Measurements from ENCODE around the gene MTFR2. TPM values are rescaled to one million over a fixed set of nuclear protein-coding genes. Genes with fewer than 3 reads are reported as not detected.

MTFR2 gene
- total RNA-seq, 6 experiments from 2014 or later = 2.6 to 6.8 (median 6.3) TPM

DNA sequence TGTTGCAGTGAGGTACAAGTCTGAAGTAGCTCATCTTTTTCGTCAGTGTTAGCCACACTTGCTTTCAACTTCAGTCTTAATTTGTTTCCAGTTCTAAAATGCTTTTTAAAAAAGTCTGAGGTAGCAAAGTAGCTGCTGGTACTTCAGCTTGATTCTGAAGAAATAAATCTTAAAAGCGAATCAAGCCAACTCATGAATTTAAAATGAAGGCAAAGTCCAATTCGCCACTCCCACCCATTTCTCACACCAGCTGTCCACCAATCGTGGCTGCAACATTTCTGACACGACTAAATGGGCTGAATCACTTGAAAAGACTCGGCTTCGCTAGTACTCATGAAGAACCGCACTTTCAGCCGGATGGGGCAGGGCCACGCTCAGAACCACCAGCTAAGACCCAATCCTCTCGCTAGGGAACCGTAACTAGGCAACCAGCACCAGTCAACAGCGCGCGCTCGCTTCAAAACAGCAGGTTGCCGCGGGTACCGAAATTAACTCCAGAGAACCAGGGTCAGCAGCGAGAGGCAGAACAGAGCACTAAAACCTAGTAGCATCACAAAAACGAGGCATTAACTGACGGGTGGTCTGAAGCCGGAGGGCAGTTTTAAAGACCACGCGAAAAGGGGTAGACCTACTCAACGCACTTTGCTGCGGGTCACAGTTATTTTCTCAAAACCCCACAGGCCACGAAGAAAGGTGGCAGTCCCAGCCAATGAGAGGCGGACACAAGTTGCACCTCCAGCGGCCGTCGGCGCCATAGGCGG is 38.6 kb upstream of the MTFR2 start:
- DNase-seq = peak; percentile 98
- TF ChIP-seq, protein P1, sequence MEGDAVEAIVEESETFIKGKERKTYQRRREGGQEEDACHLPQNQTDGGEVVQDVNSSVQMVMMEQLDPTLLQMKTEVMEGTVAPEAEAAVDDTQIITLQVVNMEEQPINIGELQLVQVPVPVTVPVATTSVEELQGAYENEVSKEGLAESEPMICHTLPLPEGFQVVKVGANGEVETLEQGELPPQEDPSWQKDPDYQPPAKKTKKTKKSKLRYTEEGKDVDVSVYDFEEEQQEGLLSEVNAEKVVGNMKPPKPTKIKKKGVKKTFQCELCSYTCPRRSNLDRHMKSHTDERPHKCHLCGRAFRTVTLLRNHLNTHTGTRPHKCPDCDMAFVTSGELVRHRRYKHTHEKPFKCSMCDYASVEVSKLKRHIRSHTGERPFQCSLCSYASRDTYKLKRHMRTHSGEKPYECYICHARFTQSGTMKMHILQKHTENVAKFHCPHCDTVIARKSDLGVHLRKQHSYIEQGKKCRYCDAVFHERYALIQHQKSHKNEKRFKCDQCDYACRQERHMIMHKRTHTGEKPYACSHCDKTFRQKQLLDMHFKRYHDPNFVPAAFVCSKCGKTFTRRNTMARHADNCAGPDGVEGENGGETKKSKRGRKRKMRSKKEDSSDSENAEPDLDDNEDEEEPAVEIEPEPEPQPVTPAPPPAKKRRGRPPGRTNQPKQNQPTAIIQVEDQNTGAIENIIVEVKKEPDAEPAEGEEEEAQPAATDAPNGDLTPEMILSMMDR (IDR thresholded peaks at IDR 0.05) = no peak; the same call in 1 of the 2 replicates
- H3K36me3 Mint-ChIP-seq (ENCODE audit: low read depth) = peaks cover 19% of the 10 kb centered on the region
- H3K27ac Mint-ChIP-seq = peak overlapping the region; percentile 100
- H3K27me3 Mint-ChIP-seq (ENCODE audit: insufficient read depth) = peaks cover 13% of the 10 kb centered on the region; the same call in 1 of the 2 replicates
- H3K4me1 Mint-ChIP-seq (ENCODE audit: low read depth) = peaks cover 57% of the 10 kb centered on the region
- peak overlapping the region; percentile 96 for H3K4me3 Mint-ChIP-seq
- no peaks in the 10 kb centered on the region for H3K9me3 Mint-ChIP-seq

DNA sequence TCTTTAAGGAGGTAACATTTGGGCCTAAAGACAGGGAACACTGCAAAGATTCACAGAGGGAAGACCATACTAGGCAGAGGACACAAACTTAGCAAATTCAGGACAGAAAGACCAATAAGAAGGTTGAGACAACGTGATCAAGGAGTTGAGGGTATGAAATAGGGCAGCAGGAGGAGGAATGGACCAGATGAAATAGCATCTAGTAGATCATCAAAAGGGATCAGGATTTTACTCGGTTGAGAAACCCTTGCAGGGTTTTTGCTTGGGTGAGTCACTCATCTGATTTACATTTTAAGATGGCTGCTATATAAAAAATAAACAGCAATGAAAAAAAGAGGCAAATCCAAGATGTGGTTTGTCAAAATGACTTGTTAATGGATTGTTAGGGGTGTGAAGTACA is 34.8 kb upstream of the MTFR2 start:
- Mint-ChIP-seq H3K27me3 (ENCODE audit: insufficient read depth) (peaks cover 11% of the 10 kb centered on the region; the same call in 1 of the 2 replicates), H3K9me3 (no peaks in the 10 kb centered on the region), H3K36me3 (ENCODE audit: low read depth) (peaks cover 36% of the 10 kb centered on the region), H3K4me3 (peak overlapping the region; percentile 50), H3K4me1 (ENCODE audit: low read depth) (peaks cover 79% of the 10 kb centered on the region), H3K27ac (peak overlapping the region; percentile 70)
- DNase-seq = peak; percentile 23
- TF ChIP-seq, protein P1 (IDR thresholded peaks at IDR 0.05) = no peak

DNA sequence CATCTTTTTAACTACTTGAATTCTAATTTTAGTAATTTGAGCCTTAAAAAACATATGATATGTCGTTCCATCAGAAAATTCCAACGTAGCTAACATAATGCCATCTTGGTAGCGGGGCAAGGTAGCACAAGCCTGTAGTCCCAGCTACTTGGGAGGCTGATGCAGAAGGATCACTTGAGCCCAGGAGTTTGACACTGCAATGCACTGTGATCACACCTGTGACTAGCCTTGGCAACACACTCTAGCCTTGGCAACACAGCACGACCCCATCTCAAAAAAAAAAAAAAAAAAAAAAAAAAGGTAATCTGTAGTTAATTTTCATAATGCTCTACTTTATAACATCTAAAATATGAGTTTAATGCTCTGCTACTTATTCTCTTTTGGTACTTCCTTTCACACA is 32.8 kb upstream of the MTFR2 start:
- Mint-ChIP-seq H3K4me1 (ENCODE audit: low read depth) (peaks cover 73% of the 10 kb centered on the region), H3K27ac (peak overlapping the region; percentile 31; the same call in 1 of the 2 replicates), H3K4me3 (peak overlapping the region; percentile 60; the same call in 1 of the 2 replicates), H3K27me3 (ENCODE audit: insufficient read depth) (no peaks in the 10 kb centered on the region), H3K9me3 (no peaks in the 10 kb centered on the region), H3K36me3 (ENCODE audit: low read depth) (peaks cover 19% of the 10 kb centered on the region)
- DNase-seq = no peak
- TF ChIP-seq, protein P1 (IDR thresholded peaks at IDR 0.05) = no peak

DNA sequence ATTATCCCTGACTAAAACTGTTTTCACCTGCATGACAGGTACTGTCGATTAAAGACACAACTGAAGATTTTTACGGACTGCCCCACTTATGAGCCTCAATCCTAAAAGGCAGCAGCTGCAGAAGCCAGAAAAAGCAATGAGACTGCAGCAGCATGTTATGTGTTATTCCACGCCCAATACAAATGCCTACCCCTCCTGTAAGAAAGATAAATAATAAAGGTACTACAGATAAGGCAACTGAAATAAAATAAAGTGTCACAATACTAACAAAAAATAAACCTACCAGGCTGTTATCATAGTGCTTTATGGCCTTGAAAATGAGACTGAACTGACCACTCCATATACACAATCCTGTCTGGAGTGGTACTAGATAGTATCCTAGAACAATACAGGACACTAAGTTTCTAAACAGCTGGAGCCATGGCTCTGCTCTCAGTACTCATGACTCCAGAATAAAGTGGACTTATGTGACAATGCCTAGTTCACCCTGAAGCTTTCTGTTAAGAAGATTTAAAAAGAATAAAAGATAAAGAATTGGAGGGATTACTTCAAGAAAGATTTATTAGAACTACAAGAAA is 30.0 kb upstream of the MTFR2 start:
- Mint-ChIP-seq H3K9me3 (no peaks in the 10 kb centered on the region), H3K27me3 (ENCODE audit: insufficient read depth) (no peaks in the 10 kb centered on the region; the same call in 1 of the 2 replicates), H3K27ac (peak overlapping the region; percentile 15; the same call in 1 of the 2 replicates), H3K36me3 (ENCODE audit: low read depth) (peaks cover 24% of the 10 kb centered on the region), H3K4me1 (ENCODE audit: low read depth) (peaks cover 72% of the 10 kb centered on the region), H3K4me3 (no peak overlapping the region)
- TF ChIP-seq, protein P1 (IDR thresholded peaks at IDR 0.05) = no peak
- DNase-seq = no peak

DNA sequence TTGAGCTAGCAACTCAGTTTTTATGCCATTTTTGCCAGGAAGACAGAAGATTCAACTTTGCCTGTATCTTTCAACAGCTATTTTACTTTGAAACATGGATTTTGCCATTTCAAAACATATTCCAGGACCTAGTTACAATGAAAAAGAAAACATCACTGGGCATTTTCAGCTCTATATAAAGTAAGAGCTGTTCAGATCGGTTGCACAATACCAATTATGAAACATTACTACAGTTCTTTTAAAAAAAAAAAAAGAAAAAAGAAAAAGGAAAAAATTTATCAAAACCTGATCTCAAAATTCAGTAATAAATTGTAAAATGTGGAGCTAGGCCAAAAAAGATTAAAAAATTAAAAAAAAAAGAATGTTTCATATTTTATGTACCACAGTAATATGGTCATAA is 24.0 kb upstream of the MTFR2 start:
- TF ChIP-seq, protein P1 (IDR thresholded peaks at IDR 0.05) = no peak
- no peak for DNase-seq

More for the DNA sequence above, 24.0 kb upstream of the MTFR2 start:
- no peak overlapping the region for H3K4me3 Mint-ChIP-seq
- H3K27ac Mint-ChIP-seq = no peak overlapping the region
- no peaks in the 10 kb centered on the region for H3K9me3 Mint-ChIP-seq
- peaks cover 52% of the 10 kb centered on the region for H3K36me3 Mint-ChIP-seq (ENCODE audit: low read depth)
- no peaks in the 10 kb centered on the region; the same call in 1 of the 2 replicates for H3K27me3 Mint-ChIP-seq (ENCODE audit: insufficient read depth)
- H3K4me1 Mint-ChIP-seq (ENCODE audit: low read depth) = peaks cover 21% of the 10 kb centered on the region

Measured in HFFc6 (cell line).